NCI-H2196 (cell line): Measurements from ENCODE around the gene AP5M1.
"Not testable (repeated sequence)": the region's sequence is repeated elsewhere in the genome, so short reads cannot be mapped to it uniquely, and the experiment has no call there.

Experiments used
- DNase-seq: peaks from one replicate; lab custom pipeline; 2025; ENCODE audit not compliant: unreplicated experiment; lab: John Stamatoyannopoulos, UW

Gene AP5M1, protein sequence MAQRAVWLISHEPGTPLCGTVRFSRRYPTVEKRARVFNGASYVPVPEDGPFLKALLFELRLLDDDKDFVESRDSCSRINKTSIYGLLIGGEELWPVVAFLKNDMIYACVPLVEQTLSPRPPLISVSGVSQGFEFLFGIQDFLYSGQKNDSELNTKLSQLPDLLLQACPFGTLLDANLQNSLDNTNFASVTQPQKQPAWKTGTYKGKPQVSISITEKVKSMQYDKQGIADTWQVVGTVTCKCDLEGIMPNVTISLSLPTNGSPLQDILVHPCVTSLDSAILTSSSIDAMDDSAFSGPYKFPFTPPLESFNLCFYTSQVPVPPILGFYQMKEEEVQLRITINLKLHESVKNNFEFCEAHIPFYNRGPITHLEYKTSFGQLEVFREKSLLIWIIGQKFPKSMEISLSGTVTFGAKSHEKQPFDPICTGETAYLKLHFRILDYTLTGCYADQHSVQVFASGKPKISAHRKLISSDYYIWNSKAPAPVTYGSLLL

DNA sequence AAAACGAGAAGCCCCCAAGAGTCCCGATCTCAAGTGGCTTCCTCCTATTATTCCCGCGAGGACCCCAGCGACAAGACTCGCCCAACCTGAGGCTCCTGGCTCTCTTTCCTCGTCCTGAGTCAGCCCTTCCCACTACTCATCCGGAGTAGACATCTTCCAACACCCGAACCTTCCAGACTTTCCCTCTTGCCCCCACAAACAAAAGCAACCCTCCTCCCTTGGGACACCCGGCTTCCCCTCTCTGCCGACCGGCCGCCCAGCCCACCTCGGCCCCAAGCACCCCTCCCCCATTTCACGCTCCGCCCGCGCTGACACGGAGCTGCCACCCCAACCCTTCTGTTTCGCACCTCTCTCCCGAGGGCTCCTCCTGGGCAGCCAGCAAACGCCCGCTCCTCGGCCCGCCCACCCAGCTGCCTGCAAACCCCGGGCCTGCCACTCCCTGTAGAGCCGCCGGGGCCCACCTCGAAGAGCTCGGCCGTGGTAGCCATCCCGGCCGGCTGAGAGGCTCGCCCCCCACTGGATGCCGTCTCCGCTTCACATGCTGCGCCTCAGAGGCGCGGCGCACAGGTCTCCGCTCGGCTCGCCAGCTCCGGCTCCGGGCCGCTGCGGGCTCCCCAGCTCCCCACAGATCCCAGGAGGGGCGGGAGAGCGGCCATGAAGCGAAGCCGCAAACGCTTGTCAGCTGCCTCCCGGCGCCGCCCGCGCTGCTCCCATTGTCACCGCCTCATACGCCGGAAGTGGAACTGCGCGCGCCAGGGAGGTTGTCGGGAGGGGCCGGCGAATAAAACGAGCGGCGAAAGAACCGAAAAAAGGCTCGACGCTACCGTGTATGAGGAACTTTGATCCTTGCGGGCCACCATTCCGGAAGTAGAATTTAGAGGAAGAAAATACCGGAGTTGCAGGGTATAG is at the start of gene AP5M1, which contains the start of gene EXOC5:
TSS of gene AP5M1 (plus strand) at position 811 of the 909 bp plus-strand sequence. CDS start 344 bp downstream, outside the sequence.
TSS of gene EXOC5 (minus strand) at position 745 of the 909 bp plus-strand sequence. CDS start at position 488, 257 bp downstream.
- DNase-seq: peak; percentile 95

DNA sequence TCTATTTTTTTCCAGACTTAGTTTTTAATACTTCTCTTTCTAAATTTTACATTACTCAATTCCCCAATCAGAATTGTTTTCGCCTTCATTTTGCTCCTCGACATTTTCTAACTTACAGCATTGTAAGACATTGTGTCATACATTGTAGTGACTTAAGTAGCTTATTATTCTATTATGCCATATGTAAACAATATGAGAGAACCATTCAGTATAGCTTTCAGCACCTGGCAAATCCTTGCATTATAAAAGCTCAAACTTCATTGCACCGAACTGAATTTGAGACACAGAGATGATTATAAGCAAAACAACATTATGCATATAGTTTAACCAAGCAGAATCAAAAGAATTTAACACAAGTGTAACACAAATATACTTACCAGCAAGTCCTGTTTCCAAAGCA is 46.8 kb upstream of the AP5M1 start:
- no peak for DNase-seq

DNA sequence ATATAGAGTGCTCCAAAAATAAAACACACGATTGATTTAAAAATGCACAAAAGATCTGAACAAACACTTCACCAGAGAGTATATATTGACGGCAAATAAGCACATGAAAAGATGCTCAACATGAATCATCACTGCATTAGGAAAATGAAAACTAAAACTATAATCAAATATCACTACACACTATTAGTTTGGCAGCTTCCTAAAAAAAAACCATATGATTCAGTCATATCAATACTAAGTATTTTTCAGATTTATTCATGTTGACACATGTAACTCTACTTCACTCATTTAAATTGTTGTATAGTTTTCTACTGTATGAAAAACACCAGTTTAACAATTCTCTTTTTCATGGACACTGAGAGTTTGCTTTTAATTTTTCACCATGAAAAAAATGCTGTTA is 41.7 kb upstream of the AP5M1 start:
- DNase-seq: no peak

DNA sequence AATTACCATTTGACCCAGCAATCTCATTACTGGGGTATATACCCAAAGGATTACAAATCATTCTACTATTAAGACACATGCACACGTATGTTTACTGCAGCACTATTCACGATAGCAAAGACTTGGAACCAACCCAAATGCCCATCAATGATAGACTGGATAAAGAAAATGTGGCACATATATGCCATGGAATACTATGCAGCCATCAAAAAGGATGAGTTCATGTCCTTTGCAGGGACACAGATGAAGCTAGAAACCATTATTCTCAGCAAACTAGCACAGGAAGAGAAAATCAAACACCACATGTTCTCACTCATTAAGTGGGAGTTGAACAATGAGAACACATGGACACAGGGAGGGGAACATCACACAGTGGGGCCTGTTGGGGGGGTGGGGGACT is 40.5 kb upstream of the AP5M1 start:
- not testable (repeated sequence) for DNase-seq

- no peak for DNase-seq
Measured at GRCh38 chr14:57232006-57232405, 36.8 kb upstream of the AP5M1 start.

DNA sequence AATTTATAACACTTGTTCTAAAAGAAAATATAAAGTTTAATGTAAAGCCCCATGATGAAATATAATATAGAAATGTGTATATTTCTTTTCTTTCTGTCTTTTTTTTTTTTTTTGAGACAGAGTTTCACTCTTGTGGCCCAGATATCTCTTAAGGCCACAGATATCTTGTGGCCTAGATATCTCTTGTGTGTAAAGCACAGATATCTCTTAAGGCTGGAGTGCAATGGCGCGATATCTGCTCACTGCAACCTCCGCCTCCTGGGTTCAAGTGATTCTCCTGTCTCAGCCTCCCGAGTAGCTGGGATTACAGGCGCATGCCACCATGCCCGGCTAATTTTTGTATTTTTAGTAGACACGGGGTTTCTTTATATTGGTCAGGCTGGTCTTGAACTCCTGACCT is 28.7 kb upstream of the AP5M1 start:
- DNase-seq: not testable (repeated sequence)

DNA sequence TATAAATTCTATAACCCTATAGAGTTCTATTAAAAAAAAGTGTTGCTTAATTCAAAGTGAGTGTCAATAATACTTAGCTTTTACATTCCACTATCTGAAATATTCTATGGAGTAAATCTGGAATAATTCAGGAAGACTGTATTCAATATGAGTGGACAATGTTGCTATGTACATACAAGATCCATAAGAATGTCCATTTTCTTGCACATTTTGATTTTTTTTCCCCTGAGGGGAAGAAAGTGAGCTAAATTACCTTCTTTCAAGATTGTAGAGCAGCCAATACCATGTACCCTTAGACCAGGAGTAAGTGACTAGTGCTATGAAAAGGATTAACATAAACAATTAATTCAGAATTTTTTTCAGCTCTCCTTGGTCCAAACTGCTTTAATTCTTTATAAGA is 25.5 kb upstream of the AP5M1 start:
- no peak for DNase-seq

DNA sequence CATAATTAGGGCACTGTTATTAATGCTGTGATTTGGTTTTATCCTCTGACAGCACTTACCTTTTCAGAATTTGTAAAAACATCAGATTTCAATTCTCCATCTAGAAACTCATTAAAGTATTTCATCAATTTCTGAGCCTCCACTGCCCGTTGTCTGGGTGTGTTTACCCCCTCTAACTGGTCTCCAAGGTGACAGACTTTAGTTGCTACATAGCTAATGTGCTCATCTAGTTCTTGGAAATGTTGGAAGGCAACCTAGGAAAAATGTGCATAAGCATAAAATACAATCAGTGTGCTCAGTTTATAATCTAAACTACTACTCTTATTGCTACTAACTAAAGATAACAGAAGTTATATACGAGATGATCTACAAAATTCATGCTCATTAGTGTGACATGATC is 24.7 kb upstream of the AP5M1 start:
- DNase-seq: no peak

- no peak for DNase-seq
Measured at GRCh38 chr14:57245941-57246340, 22.8 kb upstream of the AP5M1 start.

GRCh38 chr14:57246933-57247657 is 21.7 kb upstream of the AP5M1 start:
- DNase-seq: no peak

DNA sequence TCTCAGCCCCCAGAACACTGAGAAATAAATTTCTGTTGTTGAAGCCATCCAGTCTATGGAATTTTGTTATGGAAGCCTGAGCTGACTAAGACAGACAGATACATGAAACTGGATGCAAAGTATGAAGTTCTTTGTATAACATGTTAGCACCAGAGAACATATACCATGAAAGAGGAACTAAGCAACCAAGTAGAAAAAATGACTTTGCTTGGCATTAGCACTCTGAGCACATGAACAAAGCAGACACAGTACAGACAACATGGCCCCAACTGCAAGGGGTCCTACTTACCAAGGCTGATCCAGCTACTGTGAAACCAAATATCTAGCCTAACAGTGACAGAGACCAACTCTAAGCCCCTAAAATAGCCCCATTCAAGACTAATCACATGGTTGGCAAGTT is 13.9 kb upstream of the AP5M1 start:
- DNase-seq: no peak

GRCh38 chr14:57258221-57258620 is 10.6 kb upstream of the AP5M1 start:
- not testable (repeated sequence) for DNase-seq

DNA sequence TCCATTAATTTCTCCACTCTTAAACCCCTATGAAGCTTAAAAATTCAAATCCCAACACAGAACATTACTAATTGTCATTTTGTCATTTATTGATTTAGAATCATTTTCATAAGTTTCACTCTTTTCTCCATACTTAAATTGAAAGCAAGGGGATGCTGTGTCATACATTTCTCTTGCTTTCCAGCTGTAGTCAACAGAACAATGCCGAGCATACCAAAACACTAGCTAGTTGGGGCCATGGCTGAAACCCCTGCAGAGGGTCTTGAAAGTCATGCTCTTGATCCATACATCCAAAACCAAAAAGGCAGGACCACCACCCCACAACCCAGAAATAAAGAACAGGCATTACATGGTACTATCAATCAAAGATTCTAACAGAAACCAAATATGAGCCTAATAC is 9.1 kb upstream of the AP5M1 start:
- DNase-seq: no peak

DNA sequence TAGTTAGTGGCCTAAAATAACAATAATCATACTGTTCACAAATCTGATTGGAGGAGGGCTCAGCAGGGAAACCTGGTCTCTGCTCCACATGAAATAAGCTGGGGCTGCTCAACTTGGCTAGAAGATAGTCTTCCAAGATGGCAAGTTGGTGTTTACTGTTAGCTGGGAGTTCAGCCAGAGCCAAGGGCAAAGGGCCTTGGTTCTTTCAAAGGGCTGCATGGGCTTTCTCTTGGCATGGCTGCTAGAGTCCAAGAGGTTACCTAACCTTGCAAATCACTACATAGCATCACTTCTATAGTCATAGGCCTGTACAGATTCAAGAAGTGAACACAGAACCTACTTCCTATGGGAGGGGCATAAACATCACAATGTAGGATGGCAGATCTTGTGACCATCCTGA is 7.2 kb upstream of the AP5M1 start:
- DNase-seq: no peak

DNA sequence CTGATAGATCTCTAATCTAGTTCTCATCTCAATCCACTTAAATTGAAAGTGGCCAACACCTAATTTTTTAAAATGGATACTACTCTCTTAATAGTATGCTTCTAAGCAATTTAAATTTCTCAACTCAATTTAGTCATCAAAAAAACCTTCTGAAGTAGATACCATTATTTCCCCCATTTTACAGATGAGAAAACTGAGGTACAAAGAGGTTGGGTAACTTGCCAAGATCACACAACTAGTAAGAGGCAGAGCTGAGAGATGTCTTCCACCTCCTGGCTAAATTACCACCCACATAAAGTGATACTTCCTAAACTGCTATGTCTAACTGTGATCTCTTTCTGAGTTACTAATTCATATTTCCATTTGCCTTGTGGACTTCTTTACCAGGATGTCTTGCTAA is 6.7 kb upstream of the AP5M1 start:
- DNase-seq: no peak

GRCh38 chr14:57266065-57266464 is 2.7 kb upstream of the AP5M1 start:
- DNase-seq: no peak

DNA sequence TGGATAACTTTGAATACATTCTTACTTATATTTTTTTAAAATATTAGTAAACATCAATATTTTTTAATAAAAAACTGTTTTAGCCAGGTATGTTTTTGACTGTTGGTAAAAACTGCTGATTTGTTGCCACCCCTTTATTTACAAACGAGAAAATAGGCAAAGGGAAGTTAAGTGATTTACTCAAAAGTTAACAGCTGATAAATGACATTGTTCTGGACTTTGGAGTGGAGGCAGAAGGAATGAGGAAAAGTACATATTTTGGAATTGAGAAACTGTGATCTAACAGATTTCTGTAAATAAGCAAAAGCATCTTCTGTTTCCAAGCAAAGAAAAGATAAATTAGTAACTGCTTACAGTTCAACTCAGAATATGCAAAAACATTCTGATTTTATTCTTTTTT is 4.5 kb downstream of the AP5M1 start:
- DNase-seq: no peak

DNA sequence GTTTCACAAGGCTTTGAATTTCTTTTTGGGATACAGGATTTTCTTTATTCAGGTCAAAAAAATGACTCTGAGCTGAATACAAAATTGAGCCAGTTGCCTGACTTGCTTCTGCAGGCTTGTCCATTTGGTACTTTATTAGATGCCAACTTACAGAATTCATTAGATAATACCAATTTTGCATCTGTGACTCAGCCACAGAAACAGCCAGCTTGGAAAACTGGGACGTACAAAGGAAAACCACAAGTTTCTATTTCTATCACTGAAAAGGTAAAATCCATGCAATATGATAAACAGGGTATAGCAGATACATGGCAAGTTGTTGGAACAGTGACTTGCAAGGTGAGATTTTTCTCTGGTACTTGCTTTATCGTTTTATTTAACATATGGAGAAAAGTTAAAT is 5.8 kb downstream of the AP5M1 start:
- DNase-seq: no peak

- DNase-seq: no peak
Measured at GRCh38 chr14:57275023-57275664, 6.4 kb downstream of the AP5M1 start.

GRCh38 chr14:57277062-57277461 is 8.3 kb downstream of the AP5M1 start:
- no peak for DNase-seq

DNA sequence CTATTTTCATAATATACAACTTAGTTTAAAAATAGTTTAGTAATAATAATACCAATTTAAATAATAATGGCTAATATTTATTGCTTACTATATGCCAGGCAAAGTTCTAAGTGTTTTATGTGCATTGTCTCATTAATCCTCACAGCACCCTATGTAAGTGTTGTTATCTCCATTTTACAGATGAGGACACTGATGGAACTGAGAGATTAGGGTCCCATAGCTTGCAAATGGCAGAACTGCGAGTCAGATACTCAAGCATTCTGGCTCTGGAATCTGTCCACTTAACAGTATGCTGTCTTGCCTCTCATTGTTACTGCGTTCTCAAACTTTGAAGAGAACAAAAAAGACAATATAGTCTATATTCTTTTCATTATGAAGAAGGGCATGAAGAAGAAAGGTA is 19.0 kb downstream of the AP5M1 start:
- DNase-seq: no peak
